ENCODE results near the gene NTRK3. TPM values are rescaled to one million over a fixed set of nuclear protein-coding genes. Genes with fewer than 3 reads are reported as not detected.

NTRK3 gene
- total RNA-seq, 2 donors from 2014 or later = 34.3 to 94.1 TPM

DNA sequence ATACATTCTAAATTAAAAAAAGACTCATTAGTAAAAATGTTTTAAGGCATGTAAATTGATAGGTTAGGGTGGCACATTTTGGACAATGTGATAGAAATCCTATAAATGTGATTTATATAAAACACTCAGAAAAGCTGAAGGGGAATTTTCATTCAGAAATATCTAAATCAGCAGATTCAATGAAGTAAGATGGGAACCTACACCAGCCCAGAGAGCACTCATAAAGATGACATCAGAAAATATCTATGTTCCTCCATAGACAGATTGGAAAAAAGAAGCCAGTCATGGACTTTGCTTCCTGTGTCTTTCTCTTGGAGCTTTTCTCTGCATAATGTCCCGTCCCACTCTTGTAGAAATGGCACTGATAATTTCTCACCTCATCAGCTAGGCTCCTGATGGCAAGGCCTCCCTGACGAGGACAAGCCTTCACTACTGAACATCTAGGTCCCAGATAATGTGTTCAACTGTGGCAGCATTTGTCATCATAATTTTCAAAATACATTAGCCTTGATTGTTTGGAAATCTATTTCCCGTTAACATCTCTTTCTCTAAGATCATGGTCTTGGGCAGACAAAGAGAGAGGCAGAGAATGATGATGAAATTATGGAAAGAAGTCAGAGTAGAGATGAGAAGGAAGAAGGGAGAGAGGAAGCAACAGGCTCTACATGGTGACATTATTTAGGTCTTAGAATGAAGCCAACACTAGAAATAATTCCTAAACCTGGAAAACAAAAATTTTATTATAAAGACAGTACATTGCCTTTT lies 354.4 kb downstream of the NTRK3 start:
- intact Hi-C loops (cut with DNase I) = no loop called here
- no peak for DNase-seq (ENCODE audit: low spot score)

DNA sequence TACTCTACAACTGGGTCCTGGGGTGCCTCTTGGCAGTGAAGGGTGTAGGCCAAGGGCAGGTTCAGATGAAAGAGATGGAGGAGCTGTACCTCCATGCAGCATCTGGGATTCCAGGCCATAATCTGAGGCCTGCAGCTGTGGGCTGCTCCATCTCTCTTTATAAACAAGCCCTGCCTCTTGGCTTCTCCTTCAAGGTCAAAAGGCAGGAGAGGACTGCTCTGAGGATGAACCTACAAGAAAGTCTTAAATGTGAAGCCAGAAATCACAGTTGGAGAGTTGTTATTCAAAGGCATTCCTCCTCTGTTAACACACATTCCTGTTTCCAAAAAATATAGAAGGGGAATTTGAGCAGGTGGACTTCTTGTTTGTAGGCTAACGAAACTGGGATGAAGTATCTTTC lies 355.5 kb downstream of the NTRK3 start:
- DNase-seq (ENCODE audit: low spot score) = no peak
- intact Hi-C loops (cut with DNase I) = no loop called here

DNA sequence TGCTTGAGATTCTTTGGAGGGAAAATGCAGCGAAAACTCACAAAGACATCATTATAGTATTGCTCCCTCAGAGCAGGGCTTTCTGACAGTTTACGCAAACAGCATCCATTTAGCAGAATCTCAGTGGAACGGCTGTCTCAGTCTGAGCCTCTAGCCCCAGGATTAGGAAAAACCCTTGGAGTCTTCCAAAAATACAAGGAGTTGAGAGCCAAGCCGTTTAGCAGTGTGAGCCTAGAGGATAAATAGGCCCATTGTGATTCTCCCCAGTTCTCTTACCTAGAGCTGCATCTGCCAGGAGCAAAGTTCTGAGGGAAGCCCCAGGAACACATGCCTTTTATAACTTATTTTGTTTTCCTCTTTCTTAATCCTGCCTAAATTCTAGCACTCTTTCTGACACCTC lies 359.6 kb downstream of the NTRK3 start:
- no peak for DNase-seq (ENCODE audit: low spot score)
- intact Hi-C loops (cut with DNase I) = no loop called here

DNA sequence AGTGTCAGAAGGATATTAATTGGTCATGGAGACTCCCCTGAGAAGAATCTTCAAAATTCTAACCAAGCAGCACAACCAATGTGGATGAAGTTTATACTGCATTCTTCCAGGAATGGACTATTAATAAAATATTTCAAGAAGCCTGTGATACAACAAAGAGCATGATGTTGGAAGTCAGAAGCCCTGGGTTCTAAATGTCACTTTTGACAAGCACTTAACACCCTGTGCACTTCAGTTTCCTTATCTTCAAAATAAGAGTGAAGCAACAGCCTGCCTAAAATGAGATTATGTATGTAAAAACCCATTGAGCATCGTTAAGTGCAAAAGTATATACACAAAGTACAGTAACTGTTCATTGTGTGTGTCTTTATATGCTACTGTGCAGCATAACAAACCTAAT lies 369.4 kb downstream of the NTRK3 start:
- intact Hi-C loops (cut with DNase I) = no loop called here
- no peak for DNase-seq (ENCODE audit: low spot score)

DNA sequence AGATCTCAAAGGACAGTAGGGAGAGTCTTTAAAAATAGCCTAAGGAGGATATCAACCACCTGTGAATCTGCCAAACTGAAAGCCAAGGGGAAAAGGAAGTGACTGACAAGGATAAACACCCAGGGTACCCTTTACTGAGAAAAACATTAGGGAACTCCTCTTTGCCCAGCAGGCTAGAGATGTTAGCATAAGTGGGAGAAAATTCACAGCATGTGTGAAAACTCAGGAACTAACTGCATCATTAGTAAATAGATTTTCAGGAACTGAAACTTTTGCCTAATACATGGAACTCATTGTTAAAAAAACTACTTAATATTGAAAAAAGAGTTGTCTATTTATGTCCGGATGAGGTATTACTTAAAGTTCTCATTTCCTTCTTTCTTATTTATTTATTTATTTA lies 375.5 kb downstream of the NTRK3 start:
- intact Hi-C loops (cut with DNase I) = no loop called here
- DNase-seq (ENCODE audit: low spot score) = no peak

DNA sequence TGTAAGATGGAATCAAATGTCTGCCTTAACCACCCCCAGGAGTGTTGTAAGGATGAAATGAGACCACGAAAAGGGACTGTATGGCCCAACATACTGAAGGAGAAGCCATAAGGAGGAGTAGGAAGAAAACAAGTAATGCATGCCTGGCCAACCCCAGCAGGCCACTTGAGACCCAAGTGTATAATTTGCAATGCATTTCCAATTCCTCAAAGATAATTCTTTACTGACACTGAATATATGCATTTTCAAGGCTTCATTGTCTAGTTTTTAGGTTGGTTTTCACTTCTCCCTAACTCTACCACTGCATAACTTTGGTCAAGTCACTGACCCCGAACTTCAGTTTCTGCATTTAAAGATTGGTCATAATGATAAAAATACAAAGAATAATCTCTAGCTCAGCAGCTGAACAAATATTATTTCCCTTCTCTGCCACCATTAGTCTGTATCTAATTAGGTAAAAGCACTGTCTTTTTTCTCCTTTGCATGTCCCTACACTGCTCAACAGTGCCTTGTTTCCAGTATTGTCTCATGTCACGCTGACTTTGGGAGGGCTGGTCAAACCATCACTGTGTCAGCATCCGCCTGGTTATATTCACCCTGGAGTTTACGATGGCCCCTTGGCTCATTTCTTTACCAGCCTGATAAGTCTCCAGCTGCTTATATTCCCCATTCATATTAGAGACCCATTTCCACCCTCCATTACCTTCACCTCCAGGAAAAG lies 378.6 kb downstream of the NTRK3 start:
- DNase-seq (ENCODE audit: low spot score) = no peak
- intact Hi-C loops (cut with DNase I) = no loop called here

DNA sequence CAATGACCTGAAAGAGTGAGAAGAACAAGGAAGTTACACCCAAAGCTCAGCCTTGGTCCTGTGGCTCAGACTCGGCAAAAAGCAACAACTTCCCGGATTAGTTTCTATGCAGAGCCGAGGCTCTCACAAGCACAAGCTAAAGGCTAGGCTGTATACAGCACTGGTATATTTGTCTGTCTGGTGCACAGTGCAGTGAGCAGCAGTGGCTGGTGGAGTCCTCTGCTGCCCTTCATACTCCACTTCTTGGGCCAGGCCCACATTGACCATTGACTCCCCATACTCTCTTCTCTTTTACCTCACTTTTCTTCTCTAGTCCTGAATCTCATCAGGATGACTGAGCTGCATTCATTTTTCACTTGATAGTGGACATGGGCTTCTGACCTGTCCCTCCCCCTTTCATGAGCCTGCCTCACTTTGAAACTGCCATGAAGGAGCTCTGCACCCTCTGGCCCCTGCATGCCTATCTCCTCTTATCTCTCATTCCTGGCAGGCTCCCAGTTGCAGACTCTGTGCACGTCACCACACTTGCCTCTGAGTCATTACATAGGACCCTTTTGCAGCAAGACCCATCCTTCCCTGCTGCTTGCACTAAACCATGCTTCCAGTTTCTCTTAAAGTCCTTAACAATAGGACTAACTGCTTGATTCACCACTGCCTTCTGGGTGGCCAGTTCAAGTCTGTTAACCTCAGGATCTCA lies 379.3 kb downstream of the NTRK3 start:
- DNase-seq (ENCODE audit: low spot score) = no peak
- intact Hi-C loops (cut with DNase I) = no loop called here

DNA sequence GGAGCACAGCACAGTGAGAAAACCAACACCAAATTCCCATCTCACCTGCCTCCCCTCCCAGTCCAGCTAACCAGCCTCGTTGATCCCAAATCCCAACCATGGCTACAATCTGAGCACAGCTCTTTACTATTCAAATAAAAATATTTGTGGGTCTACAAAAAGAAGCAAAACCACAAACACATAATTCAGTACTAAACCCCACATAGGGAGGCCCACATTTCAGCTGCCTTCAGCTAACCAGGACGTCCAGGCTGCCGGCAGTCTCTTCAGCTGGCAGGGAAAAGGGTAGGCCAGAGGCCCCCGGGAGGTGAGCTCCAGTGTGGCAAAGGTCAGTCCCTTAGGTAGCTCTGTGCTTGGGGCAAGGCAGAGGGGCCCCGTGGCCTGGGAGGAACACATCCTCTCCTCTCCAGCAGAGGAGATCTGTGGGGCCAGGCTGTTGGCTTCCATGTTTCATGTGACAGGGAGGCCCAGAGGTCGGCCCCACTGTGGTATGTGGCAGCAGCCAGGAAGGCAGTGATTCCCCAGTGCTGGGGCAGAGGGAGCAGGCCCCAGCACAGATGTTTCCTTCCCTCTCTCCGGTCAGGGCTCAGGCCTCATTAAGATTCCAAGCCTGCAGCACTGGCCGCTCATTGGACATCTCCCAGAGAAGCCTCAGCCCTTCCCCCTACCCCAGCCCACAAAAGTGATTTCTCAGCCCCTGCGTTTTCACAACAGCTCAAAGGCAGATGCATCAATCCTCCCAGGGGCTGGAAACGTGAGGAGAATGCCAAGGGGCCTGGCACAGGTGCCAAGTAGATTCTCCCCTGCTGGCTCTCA lies 381.4 kb downstream of the NTRK3 start:
- intact Hi-C loops (cut with DNase I) = no loop called here
- DNase-seq (ENCODE audit: low spot score) = peak; percentile 77

DNA sequence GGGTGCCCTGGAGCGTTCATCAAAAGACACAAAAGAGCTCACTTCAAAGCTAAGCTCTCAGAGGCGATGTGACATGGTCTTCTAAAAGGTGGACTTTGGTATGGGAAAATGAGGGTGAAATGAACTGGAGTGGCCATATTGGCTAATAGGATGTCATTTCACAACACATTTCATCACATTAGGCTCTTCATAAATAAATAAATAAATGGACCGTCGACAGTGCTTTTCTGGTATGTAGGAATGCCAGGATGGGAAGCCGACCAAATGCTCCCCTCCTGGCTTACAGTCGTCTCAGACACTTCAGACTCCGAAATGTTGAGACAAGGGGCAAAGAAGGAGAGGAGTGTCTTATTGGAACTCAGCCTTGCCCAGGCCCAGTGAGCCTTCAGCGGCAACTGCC lies 383.0 kb downstream of the NTRK3 start:
- DNase-seq (ENCODE audit: low spot score) = no peak

DNA sequence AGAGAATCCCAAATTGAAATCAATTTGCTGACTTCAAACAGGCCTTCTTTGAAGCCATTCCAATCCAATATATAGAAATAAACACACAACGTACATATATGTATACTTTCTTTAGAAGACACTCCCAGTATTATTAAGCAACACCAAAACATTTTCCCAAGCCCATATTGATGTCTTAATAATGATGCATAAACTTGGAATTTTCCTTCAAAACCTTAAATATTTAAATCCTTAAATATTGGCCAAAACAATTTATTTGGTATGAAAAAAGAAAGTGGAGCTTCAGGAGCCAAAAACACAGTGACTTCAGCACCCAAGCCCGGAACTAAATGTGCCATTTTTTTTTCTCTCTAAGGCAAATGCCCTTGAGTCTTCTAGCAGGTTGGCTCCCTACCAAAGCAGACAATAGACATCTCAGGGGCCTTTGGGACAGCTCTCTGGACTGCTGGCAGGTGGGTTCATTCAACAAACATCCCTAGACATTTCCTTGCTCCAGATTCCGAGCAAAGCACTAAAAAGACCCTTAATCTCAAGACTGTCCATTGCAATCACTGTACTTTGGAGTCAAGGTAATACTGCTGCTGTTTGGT lies 384.7 kb downstream of the NTRK3 start:
- DNase-seq (ENCODE audit: low spot score) = no peak
- intact Hi-C loops (cut with DNase I) = no loop called here

More for the DNA sequence above, 383.0 kb downstream of the NTRK3 start:
- intact Hi-C loops (cut with DNase I) = no loop called here

DNA sequence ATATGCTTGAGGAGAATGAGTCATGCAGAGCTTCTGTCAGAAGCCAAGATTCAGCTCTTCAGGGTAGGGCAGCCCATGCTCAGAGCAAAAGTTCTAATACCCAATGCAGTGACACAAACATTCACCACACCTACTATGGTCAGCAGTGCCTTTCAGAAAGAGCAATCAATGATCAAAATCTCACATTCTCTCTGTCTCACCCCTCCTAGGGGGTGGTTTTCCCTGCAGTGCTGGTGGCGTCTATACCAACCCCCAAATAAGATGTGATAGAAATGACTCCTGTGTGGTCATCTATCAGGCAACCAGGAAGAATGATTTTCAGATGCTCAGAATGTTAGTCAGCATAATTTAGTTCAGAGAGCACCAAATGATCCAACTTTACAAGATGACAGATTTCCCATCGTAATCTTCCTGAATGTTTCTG lies 385.3 kb downstream of the NTRK3 start:
- intact Hi-C loops (cut with DNase I) = no loop called here
- DNase-seq (ENCODE audit: low spot score) = no peak

DNA sequence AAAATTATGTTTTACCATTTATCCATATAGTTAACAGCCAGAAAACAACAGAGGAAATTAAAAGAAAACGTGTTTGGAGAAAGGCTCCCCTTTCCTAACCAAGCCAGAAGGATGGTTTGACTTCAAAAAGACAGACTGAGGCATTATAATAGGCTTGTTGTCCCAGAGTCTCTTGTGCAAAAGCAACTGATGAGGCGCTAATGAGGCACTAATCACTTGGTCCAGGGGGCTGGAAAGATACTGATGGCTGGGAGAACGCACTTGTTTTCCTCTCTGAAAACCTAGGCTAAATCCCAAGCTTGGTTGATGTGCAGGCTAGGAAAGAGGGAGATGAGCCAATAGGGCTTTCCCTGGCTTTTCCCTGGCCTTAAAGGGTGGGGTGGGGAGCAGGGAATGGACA lies 389.6 kb downstream of the NTRK3 start:
- intact Hi-C loops (cut with DNase I) = no loop called here
- DNase-seq (ENCODE audit: low spot score) = no peak

DNA sequence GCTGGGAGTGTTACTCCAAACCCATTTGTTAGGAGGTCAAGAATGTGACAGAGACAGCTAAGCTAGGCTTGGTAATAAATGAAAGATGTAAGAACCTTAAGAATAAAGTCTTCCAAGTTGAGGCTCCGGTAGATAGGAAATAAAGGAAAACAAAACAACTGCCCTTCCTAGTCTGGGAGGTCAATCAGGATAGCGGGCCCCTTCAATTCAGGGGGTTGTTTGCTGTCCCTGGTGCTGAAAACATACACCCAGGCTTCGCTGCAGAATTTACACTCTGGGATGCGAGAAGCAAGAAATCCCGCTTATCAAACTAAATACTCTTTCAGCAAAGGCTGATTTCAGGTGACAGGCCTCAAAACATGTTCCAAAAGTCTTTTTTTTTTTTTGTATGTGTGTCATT lies 393.4 kb downstream of the NTRK3 start:
- intact Hi-C loops (cut with DNase I) = no loop called here
- no peak for DNase-seq (ENCODE audit: low spot score)

DNA sequence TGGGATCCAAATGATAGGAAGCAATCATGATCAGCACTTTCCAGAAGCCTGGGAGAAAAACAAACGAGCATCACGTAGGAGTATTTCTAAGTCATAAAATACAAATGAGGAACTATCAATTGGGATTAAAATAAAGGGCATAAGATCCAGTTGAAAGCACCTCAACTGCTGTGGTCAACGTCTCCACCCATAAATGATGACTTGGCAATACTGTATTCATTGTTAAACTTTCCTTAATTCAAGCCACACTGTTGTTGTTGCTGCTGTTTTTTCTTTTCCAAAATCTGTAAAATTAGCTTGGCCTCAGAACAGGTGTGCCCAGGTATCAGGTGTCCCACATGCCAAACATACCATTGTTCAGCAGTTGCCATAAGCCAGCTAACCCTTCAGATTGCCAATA lies 395.8 kb downstream of the NTRK3 start:
- DNase-seq (ENCODE audit: low spot score) = no peak
- intact Hi-C loops (cut with DNase I) = no loop called here

DNA sequence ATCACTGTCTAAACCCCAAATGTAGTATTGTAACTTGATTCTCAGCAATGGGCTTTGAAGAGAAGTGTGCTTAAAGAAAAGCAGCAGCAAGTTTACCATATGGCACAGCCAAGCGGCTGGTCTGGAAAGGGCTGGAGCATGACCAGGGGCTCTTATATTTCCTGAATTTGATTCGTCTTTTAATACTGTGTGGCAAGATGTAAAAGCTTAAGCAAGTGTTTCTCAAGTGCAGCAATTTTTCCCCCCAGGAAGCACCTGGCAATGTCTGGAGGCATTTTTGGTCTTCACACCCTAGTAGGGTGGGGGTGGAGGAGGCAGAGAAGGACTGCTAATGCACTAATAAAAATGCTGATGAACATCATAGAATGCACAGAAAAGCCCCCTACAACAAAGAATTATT lies 397.9 kb downstream of the NTRK3 start:
- intact Hi-C loops (cut with DNase I) = no loop called here
- DNase-seq (ENCODE audit: low spot score) = no peak

DNA sequence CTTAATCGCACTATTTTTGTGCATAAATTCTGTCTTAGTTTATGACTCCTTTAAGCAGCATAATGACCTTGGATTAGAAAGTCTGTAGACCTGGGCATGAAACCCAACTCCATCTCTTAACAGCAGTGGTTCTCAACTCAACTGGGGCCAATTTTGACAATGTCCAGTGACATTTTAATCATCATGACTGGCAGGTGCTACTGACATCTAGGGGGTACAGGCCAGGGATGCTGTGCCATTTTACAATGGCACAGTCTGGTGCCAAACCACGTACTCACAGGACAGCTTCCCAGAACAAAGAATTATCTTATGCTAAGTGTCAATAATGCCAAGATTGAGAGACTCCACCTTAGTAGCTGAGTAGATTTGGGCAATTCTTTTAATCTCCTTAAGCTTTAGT lies 405.0 kb downstream of the NTRK3 start:
- intact Hi-C loops (cut with DNase I) = no loop called here
- DNase-seq (ENCODE audit: low spot score) = no peak

DNA sequence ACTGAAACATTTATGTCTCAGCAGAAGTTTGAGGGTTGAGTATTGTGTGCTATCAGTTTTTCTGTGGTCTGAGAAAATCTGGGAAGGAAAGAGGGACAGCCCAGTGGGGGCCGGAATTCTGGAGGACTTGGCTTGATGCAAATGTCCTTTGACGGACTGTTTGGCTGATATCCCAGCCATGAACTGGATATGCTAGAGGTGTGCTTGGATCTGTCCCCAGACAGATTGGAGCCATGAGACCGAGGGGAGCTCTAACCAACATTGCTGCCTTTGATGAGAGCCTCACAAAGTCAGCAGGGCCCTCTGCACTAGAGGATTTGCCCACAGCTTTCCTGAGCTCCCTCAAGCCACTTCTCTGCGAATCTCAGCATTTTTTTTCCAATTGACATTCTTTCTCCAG lies 405.6 kb downstream of the NTRK3 start:
- intact Hi-C loops (cut with DNase I) = no loop called here
- DNase-seq (ENCODE audit: low spot score) = no peak

DNA sequence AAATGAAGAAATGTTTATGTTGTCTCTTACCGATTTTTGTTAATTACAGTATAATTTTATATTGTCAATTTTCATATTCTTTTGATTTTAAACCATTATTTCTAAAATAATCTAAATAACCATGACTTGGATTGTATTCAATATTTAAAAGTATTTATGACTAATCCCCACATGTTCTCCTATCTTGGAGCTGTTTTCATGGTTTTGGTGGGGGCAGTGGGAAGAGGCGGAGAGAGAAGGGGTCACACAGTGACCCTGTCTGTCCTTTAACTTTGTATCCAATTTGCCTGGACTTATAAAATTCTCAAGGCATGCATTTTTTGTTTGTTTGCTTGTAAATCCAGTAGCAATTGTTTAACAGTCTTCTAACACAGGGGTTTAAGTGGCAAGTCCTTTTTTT lies 407.4 kb downstream of the NTRK3 start:
- no peak for DNase-seq (ENCODE audit: low spot score)
- intact Hi-C loops (cut with DNase I) = no loop called here

DNA sequence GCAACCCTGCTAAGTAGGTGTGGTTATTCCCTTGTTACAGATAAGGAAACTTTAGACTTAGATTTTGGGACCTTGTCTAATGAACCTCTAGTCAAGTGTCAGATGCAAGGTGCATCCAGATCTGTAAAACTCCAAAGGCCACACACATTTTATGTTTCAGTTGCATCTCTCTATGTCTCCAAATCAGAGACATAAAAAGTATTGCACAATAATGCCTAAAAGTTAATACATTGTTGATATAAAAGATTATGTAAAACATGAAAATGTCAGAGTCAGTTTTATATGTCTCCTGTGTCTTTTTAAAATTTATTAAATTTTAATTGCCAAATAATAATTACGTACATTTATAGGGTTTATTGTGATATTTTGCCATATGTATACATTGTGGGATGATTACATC lies 408.5 kb downstream of the NTRK3 start:
- intact Hi-C loops (cut with DNase I) = no loop called here
- DNase-seq (ENCODE audit: low spot score) = no peak

All from posterior vena cava (tissue), 2 donors.